Measurements from ENCODE around the gene IBSP. TPM values are rescaled to one million over a fixed set of nuclear protein-coding genes. Genes with fewer than 3 reads are reported as not detected.

The IBSP gene
- total RNA-seq, 2 donors from 2014 or later, result not detected

- Mint-ChIP-seq H3K27ac (no peak overlapping the region), H3K4me3 (no peak overlapping the region), H3K36me3 (no peaks in the 10 kb centered on the region), H3K27me3 (peaks cover 37 to 48% of the 10 kb centered on the region in 2 donors), H3K4me1 (ENCODE audit: low read depth in 2 of 2) (peaks cover 10 to 16% of the 10 kb centered on the region in 2 donors), H3K9me3 (no peaks in the 10 kb centered on the region)
- DNase-seq (ENCODE audit: low spot score), result no peak
- no peak for ATAC-seq
Measured at GRCh38 chr4:87846226-87846625, 46.9 kb downstream of the IBSP start.

GRCh38 chr4:87848622-87849351 lies 49.4 kb downstream of the IBSP start:
- Mint-ChIP-seq H3K4me1 (ENCODE audit: low read depth in 2 of 2) (peaks cover 12 to 19% of the 10 kb centered on the region in 2 donors), H3K9me3 (no peaks in the 10 kb centered on the region), H3K36me3 (no peaks in the 10 kb centered on the region), H3K27me3 (peaks cover 21 to 39% of the 10 kb centered on the region in 2 donors), H3K4me3 (no peak overlapping the region), H3K27ac (no peak overlapping the region)
- DNase-seq (ENCODE audit: low spot score), result no peak
- peak; percentile 72 to 76 for ATAC-seq

- H3K4me1 Mint-ChIP-seq (ENCODE audit: low read depth in 2 of 2), result peaks cover 12 to 19% of the 10 kb centered on the region in 2 donors
- peaks cover 17 to 38% of the 10 kb centered on the region in 2 donors for H3K27me3 Mint-ChIP-seq
- no peaks in the 10 kb centered on the region for H3K36me3 Mint-ChIP-seq
- ATAC-seq (peak; percentile 53 to 76), DNase-seq (ENCODE audit: low spot score) (no peak)
- H3K4me3 Mint-ChIP-seq, result peak overlapping the region; percentile 35
- H3K27ac Mint-ChIP-seq, result peak overlapping the region in 1 of 2 donors; percentile 56
- H3K9me3 Mint-ChIP-seq, result no peaks in the 10 kb centered on the region
Measured at GRCh38 chr4:87849612-87850011, 50.3 kb downstream of the IBSP start.

GRCh38 chr4:87851332-87851731 lies 52.0 kb downstream of the IBSP start:
- peak overlapping the region; percentile 40 for H3K4me3 Mint-ChIP-seq
- peak in 1 of 2 donors; percentile 55 for ATAC-seq
- H3K36me3 Mint-ChIP-seq, result no peaks in the 10 kb centered on the region

GRCh38 chr4:87851953-87852352 lies 52.6 kb downstream of the IBSP start:
- no peaks in the 10 kb centered on the region for H3K9me3 Mint-ChIP-seq
- ATAC-seq (no peak), DNase-seq (ENCODE audit: low spot score) (no peak)
- H3K27ac Mint-ChIP-seq, result no peak overlapping the region
- no peak overlapping the region for H3K4me3 Mint-ChIP-seq
- no peaks in the 10 kb centered on the region for H3K36me3 Mint-ChIP-seq
- peaks cover 12 to 19% of the 10 kb centered on the region in 2 donors for H3K4me1 Mint-ChIP-seq (ENCODE audit: low read depth in 2 of 2)
- H3K27me3 Mint-ChIP-seq, result peaks cover 8 to 29% of the 10 kb centered on the region in 2 donors

More at GRCh38 chr4:87851332-87851731, 52.0 kb downstream of the IBSP start:
- H3K27me3 Mint-ChIP-seq, result peaks cover 10 to 30% of the 10 kb centered on the region in 2 donors
- H3K4me1 Mint-ChIP-seq (ENCODE audit: low read depth in 2 of 2), result peaks cover 12 to 19% of the 10 kb centered on the region in 2 donors
- H3K27ac Mint-ChIP-seq, result no peak overlapping the region
- DNase-seq (ENCODE audit: low spot score), result no peak
- H3K9me3 Mint-ChIP-seq, result no peaks in the 10 kb centered on the region

- Mint-ChIP-seq H3K4me1 (ENCODE audit: low read depth in 2 of 2) (peaks cover 12 to 19% of the 10 kb centered on the region in 2 donors), H3K27ac (no peak overlapping the region), H3K27me3 (peaks cover 8 to 28% of the 10 kb centered on the region in 2 donors), H3K4me3 (no peak overlapping the region), H3K9me3 (no peaks in the 10 kb centered on the region), H3K36me3 (no peaks in the 10 kb centered on the region)
- ATAC-seq (no peak), DNase-seq (ENCODE audit: low spot score) (no peak)
Measured at GRCh38 chr4:87853108-87853507, 53.8 kb downstream of the IBSP start.

GRCh38 chr4:87853891-87854290 lies 54.5 kb downstream of the IBSP start:
- Mint-ChIP-seq H3K27me3 (peaks cover 12 to 35% of the 10 kb centered on the region in 2 donors), H3K36me3 (no peaks in the 10 kb centered on the region)

GRCh38 chr4:87855559-87855958 lies 56.2 kb downstream of the IBSP start:
- peaks cover 2 to 4% of the 10 kb centered on the region in 2 donors for H3K4me1 Mint-ChIP-seq (ENCODE audit: low read depth in 2 of 2)
- DNase-seq (ENCODE audit: low spot score), result no peak
- ATAC-seq, result peak in 1 of 2 donors; percentile 17
- no peaks in the 10 kb centered on the region for H3K9me3 Mint-ChIP-seq
- no peak overlapping the region for H3K4me3 Mint-ChIP-seq
- peaks cover 14 to 38% of the 10 kb centered on the region in 2 donors for H3K27me3 Mint-ChIP-seq
- H3K27ac Mint-ChIP-seq, result no peak overlapping the region
- no peaks in the 10 kb centered on the region for H3K36me3 Mint-ChIP-seq

More at GRCh38 chr4:87853891-87854290, 54.5 kb downstream of the IBSP start:
- ATAC-seq, result no peak
- H3K9me3 Mint-ChIP-seq, result no peaks in the 10 kb centered on the region
- peaks cover 12 to 16% of the 10 kb centered on the region in 2 donors for H3K4me1 Mint-ChIP-seq (ENCODE audit: low read depth in 2 of 2)
- no peak for DNase-seq (ENCODE audit: low spot score)
- H3K27ac Mint-ChIP-seq, result no peak overlapping the region
- no peak overlapping the region for H3K4me3 Mint-ChIP-seq

GRCh38 chr4:87856816-87857215 lies 57.5 kb downstream of the IBSP start:
- no peak overlapping the region for H3K4me3 Mint-ChIP-seq
- no peaks in the 10 kb centered on the region for H3K4me1 Mint-ChIP-seq (ENCODE audit: low read depth in 2 of 2)
- H3K27me3 Mint-ChIP-seq, result peaks cover 14 to 38% of the 10 kb centered on the region in 2 donors
- DNase-seq (ENCODE audit: low spot score), result no peak
- H3K27ac Mint-ChIP-seq, result no peak overlapping the region
- no peak for ATAC-seq
- H3K36me3 Mint-ChIP-seq, result no peaks in the 10 kb centered on the region
- H3K9me3 Mint-ChIP-seq, result no peaks in the 10 kb centered on the region

- no peaks in the 10 kb centered on the region for H3K36me3 Mint-ChIP-seq
- peaks cover 14 to 38% of the 10 kb centered on the region in 2 donors for H3K27me3 Mint-ChIP-seq
- H3K27ac Mint-ChIP-seq, result no peak overlapping the region
- H3K4me1 Mint-ChIP-seq (ENCODE audit: low read depth in 2 of 2), result no peaks in the 10 kb centered on the region
- ATAC-seq, result no peak
- no peak for DNase-seq (ENCODE audit: low spot score)
- H3K9me3 Mint-ChIP-seq, result no peaks in the 10 kb centered on the region
- H3K4me3 Mint-ChIP-seq, result no peak overlapping the region
Measured at GRCh38 chr4:87857789-87858188, 58.4 kb downstream of the IBSP start.

Other genes with a start within 250 kb of the IBSP start
- not detected for gene DSPP, start 191.0 kb upstream of the IBSP start, total RNA-seq
- not detected for gene DMP1, start 149.3 kb upstream of the IBSP start, total RNA-seq
- gene MEPE, start 33.4 kb downstream of the IBSP start, total RNA-seq, result not detected
- not detected for gene SPP1, start 176.2 kb downstream of the IBSP start, total RNA-seq
- 10 to 100 TPM in 1 of 2 donors, 1 to 10 TPM in 1; 7.8 to 19.5 TPM for gene PKD2, start 208.1 kb downstream of the IBSP start, total RNA-seq

All from natural killer cell treated with Interleukin-12 subunit alpha and Interleukin-12 subunit beta and Interleukin-15 and Interleukin-18, amount 100 ng/mL, for 72 hours (primary cell).